Fibroblast of mammary gland (primary cell): ENCODE measurements around the gene ZNRF2.

Experiments
- DNase-seq: peaks from one replicate; pipeline ENCODE4 v3.0.0-alpha.2; 2010; ENCODE audit warnings: low read depth
- H3K4me3 ChIP-seq: 2 replicates; pipeline ENCODE4 v1.5.1; 2011; ENCODE audit warnings: low read depth, mild to moderate bottlenecking, low read length, moderate library complexity; ENCODE audit not compliant: control insufficient read depth
- TF ChIP-seq, protein P1 (sequence below): conservative IDR thresholded peaks from 2 replicates; pipeline ENCODE4 v1.5.1; 2011; ENCODE audit warnings: low read depth, low read length, inconsistent platforms; ENCODE audit not compliant: control insufficient read depth, insufficient read depth

Gene ZNRF2

DNA sequence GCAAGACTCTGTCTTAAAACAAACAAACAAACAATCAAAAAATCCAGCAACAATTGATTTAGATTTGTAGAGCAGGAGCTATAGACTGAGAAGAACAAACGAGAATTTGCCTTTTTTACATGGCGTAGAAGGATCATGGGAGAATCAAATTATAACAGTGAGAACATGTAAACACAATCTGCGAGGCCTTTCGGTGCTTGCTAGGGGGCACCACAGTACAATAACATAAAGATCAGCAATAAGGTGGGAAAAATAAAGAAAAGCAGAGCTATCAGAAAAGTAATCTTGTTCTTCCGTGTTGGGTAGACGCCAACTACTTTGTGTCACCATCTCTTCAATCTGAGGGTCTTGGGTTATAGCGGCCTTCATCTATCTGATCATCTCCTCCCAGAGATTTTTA is 112.0 kb downstream of the ZNRF2 start:
- H3K4me3 ChIP-seq = no peak overlapping the region
- TF ChIP-seq, protein P1, sequence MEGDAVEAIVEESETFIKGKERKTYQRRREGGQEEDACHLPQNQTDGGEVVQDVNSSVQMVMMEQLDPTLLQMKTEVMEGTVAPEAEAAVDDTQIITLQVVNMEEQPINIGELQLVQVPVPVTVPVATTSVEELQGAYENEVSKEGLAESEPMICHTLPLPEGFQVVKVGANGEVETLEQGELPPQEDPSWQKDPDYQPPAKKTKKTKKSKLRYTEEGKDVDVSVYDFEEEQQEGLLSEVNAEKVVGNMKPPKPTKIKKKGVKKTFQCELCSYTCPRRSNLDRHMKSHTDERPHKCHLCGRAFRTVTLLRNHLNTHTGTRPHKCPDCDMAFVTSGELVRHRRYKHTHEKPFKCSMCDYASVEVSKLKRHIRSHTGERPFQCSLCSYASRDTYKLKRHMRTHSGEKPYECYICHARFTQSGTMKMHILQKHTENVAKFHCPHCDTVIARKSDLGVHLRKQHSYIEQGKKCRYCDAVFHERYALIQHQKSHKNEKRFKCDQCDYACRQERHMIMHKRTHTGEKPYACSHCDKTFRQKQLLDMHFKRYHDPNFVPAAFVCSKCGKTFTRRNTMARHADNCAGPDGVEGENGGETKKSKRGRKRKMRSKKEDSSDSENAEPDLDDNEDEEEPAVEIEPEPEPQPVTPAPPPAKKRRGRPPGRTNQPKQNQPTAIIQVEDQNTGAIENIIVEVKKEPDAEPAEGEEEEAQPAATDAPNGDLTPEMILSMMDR = peak; percentile 15
- DNase-seq = peak; percentile 28

DNA sequence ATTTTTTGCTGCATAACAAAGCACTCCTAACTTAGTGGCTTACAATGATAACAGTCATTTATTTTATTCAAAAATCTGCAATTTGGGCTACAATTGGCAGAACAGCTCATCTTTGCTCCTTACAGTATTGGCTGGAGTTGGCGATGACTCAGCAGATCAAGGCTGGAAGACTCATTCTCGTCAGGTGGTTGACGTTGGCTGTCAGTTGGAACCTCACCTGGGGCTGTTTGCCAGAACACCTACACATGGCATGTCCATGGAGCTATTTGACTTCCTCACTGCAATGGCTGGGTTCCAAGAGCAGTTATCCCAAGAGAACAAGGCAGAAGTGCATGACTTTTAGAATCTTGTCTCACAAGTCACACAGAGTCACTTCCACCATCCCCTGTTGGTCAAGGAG is 119.1 kb downstream of the ZNRF2 start:
- no peak for DNase-seq
- no peak overlapping the region for H3K4me3 ChIP-seq
- TF ChIP-seq, protein P1 = no peak

DNA sequence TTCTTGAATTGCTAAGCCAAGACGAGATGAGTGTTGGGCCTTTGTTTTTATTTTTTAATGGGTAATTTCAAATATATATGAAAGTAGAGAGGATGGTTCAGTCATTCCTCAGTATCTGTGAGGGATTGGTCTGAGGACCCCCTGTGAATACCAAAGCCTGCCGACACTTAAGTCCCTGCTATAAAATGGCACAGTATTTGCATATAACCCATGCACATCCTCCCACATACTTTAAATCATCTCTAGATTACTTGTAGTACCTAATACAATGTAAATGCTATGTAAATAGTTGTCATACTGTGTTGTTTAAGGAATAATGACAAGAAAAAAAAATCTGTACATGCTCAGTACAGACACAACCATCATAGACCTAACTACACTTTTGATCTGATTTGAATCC is 120.8 kb downstream of the ZNRF2 start:
- H3K4me3 ChIP-seq = no peak overlapping the region
- DNase-seq = no peak
- TF ChIP-seq, protein P1 = no peak

DNA sequence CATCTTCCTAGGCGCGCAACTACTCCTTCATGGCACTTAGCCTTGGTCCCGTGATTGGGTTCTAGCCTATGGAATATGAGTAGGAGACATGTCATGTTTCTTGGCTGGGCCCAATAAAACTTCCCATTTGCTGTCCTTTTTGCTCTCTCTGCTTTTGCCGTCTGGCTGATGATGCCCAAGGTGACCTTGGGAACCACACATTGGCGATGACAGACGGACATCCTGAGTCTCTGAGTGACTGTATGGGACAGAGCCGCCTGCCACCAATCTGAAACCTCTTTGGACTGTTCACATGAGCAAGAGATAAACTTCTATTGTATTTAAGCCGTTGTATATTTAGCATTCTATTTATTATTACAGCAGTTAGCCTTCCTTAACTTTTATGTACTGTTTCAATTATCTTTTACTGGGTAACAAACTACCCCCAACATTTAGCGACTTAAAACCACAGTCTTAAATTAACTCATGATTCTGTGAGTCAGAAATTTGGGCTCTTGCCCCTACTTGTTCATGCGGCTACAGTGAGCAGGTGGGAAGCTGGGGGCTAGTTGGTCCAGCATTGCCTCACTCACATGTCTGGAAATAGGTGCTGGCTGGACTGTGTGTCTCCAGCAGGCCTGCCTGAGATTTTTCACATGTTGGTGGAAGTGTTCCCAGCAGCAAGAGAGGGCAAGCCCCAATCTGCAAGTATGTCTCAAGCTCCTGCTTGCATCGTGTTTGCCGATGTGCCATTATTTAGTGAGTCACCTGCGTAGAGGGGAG is 122.4 kb downstream of the ZNRF2 start:
- no peak overlapping the region for H3K4me3 ChIP-seq
- TF ChIP-seq, protein P1 = no peak
- DNase-seq = peak; percentile 52

DNA sequence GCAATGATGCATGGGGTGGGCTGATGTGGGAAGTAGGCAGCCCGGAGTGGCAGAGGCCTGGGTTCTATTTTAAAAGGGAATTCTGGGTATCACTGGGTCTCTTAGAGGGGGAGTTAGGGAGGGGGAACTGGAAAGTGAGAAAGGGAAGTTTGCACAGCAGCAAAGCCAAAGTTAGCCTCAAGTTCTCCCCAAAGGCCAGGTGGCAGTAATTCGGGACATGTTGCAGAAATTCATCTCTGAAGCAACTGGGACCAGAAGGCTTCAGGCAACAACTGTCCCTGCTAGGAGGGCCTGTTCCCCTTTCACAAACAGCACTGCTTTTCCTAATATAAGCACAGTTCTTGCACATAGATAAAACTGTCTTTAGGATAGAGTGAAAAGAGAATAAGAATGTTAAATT is 126.8 kb downstream of the ZNRF2 start:
- DNase-seq = no peak
- H3K4me3 ChIP-seq = no peak overlapping the region
- TF ChIP-seq, protein P1 = no peak

DNA sequence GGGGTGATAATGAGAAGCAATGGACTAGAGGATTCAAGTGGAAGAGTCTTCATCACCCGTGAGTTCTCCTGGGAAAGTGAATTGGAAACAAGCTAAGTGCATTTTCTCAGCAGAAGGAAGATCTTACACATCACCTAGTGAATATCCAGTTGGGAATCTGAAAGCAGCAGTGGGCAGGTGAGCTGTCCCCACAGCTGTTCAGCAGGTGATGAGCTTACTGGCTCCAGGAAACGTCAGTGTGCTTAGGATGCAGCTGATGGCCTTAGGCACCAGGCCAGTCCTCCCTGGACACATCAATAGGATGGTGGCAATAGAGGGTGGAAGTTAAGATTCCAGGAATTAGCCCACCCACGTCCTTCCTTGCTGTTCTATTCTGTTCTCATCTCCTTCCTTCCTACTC is 127.5 kb downstream of the ZNRF2 start:
- H3K4me3 ChIP-seq = no peak overlapping the region
- DNase-seq = no peak
- TF ChIP-seq, protein P1 = no peak
